Uterus (tissue), 2 donors: Measurements from ENCODE around the gene UBALD2.

Experiments used
- CTCF ChIP-seq, 4 experiments: fragments of 200-600 bp in 2 of 4; fragments of 450-650 bp in 2 of 4; sonication (generic) in 2 of 4; IDR thresholded peaks; one replicate each; pipeline ENCODE4 v1.5.1; 2016 to 2019; ENCODE audit warnings: antibody characterized with exemption in 4 of 4, mild to moderate bottlenecking in 2 of 4, moderate library complexity in 1 of 4
- POLR2A ChIP-seq, 2 donors: fragments of 450-650 bp; IDR thresholded peaks; one replicate each; pipeline ENCODE4 v1.6.1; 2016; ENCODE audit warnings: antibody characterized with exemption in 2 of 2, mild to moderate bottlenecking in 1 of 2, moderate library complexity in 1 of 2

- TF ChIP-seq CTCF (IDR thresholded peaks at IDR 0.05), result no peak
- no peak for TF ChIP-seq POLR2A (IDR thresholded peaks at IDR 0.05)
These were observed 1.2 kb downstream of the UBALD2 start for GRCh38 chr17:76266244-76266938.
